Skeletal muscle cell (primary cell): ENCODE measurements around the gene CD55.

Experiments used
- DNase-seq: peaks from one replicate; pipeline ENCODE4 v3.0.0-alpha.2; 2010; ENCODE audit warnings: low read depth
- H3K4me3 ChIP-seq: 2 replicates; pipeline ENCODE4 v1.5.1; 2011; ENCODE audit warnings: low read depth, mild to moderate bottlenecking, control low read depth, low read length, moderate library complexity

The CD55 gene

DNA sequence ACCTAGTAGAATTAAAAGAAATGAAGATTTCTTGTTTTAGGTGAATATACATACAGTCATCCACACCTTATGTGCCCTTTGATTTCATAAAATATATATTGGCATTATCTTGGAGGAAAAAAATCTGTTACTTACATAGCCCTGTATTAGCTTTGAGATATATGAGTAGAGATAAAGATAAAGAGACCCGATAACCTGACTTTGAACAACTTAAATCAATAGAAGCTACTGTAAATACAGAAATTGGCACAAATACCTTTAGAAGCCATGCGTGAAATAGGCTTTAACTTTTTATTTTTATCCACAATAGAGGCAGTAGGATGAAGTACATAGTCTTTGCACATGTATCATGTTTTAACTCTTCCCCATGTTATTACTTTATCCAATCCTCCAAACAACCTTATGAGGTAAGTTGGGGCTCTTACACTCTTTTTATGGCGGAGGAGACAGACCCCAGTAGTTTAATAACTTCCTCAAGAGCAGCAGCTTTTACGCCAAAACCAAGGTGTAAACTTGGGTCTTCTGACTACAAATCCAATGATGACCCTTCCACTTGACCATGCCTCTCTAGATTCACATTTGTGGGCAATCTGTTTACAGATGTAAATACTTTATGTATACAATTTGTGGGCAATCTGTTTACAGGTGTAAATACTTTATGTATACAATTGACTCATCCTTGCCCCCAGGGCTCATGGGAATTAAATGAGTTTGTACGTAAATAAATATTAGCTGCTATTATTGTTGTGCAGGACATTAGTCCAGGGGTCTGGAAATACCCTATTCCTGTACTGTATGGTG lies 2.1 kb downstream of the CD55 start:
- DNase-seq = no peak
- H3K4me3 ChIP-seq = no peak overlapping the region

DNA sequence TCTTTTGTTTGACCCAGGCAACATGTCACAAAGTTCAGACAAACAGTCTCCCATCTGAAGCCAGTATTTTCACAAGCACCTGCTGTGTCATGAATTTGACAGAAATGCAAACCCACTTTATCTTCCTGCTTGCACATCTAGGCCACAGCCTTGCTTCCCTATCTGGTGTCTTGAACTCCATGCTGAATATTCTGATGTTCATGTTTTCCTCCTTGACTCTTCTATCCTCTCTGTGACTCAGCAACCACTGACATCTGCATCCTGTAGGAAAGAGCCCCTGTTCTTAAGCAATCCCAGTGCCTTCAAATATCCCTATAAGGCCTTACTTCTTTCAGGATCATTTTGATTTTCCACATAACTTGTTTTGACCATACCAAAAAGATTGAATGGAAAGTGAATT lies 6.5 kb downstream of the CD55 start:
- no peak overlapping the region for H3K4me3 ChIP-seq
- peak; percentile 72 for DNase-seq

- DNase-seq = no peak
- no peak overlapping the region for H3K4me3 ChIP-seq
These were observed 7.5 kb downstream of the CD55 start for GRCh38 chr1:207328908-207329440.

DNA sequence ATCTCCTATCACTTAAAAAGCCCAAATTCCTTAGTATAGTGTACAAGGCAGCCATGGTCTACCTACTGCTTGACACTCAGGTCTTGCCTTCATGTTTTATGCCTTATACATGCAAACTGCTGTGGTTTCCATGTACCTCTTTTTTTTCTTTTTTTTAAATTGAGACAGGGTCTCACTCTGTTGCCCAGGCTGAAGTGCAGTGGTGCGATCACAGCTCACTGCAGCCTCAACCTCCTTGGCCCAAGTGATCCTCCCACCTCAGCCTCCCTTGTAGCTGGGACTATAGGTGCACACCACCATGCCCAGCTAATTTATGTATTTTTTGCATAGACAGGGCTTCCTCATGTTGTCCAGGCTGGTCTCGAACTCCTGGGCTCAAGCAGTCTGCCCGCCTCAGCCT lies 8.0 kb downstream of the CD55 start:
- no peak for DNase-seq
- no peak overlapping the region for H3K4me3 ChIP-seq

DNA sequence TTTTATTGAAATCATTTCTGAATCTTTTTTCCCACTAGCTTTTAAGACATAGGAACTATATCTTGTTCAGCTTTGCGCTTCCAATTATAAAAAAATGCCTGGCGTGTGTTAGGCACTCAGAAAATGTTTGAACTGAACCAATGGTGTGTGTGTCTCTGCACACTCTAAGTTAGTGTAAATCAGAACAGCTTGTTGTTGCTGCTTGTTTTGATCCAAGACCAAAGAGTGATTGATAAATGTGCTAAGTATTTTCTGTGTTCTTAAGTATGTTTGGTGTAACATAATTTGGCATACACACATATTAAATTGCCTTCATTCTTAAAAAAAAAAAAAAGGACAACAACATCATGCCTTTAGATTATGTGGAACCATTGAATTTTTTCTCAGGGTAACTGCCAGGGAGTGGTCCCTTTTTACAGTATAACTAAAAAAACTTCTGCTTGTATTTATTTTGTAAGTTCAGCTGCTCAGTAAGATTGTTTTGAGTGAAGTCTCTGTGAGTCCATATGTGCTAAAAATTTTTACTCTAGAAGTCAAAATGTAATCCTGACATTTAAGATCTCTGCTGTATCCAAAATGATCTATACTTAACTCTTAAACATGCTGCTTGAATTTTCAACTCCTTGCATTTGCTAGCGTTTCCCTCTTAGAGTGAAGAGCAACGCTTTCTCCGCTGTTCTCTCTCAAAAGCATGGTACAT lies 8.7 kb downstream of the CD55 start:
- no peak for DNase-seq

DNA sequence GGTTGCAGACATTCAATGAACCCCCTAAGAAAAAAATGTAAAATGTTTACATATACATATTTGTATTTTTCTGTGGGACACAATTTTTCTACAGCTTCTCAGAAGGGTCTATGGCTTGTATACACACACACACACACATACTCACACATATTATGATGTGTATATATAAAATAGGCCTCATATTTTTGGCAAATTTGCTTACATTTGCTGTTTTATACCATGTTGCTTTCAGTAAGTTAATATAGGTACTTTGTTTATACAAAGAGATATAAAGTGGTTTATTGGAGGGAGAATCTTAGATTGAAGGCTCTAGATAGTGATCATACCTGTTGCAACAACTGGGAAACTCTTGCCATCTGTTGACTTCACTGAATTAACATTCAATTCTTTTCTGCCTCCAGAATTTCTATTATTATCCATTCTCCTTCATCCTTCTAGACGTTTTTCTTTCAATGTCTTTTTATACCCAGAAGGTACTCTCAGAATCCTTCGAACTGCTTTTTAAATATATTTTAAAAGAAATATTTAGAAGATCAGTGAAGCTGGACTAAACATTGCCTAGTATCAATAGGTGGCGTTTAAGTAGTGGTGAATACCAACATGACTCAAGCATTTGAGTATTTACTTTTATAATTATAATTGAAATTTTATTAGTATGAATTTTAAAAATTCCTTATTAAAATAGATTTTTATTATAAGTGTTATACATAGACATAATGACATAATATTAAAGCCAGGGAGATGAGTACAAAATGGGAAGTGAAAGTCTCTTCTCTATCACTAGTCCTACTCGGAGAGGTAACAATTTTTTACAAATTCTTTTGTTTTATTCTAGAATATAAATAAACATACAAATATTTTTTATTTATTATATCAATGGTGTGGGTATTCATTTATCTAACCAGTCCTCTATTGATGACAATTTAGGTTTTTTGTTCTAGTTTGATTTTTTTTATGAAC lies 10.2 kb downstream of the CD55 start:
- DNase-seq = no peak
- no peak overlapping the region for H3K4me3 ChIP-seq

More for the DNA sequence above, 8.7 kb downstream of the CD55 start:
- H3K4me3 ChIP-seq = no peak overlapping the region

DNA sequence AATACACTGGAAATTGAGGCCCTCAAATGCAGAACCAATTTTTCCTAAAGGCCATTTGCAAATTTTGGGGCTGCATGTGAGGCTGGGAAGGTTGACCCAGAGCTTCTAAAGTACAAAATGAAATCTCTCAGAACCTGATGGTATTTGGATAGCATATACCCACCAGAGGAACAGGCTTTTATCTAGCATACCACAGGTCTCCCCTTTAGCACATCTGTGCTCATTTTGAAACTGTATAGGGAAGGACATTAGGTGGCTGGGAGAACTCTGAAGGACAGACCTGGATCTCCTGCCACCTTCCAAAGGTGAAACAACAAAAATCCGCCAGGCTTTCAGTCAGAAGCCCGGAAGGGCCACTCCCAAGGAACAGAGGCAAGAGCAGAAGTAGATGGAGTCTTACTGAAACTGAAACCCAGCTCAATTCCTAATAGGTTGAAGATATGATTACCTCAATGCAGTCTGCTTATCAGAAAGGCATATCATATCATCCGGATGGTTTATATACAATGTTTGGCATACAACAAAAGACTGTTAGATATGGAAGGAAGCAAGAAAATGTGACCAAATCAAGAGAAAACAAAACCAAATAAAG lies 11.6 kb downstream of the CD55 start:
- no peak for DNase-seq
- no peak overlapping the region for H3K4me3 ChIP-seq

GRCh38 chr1:207333620-207334019 lies 12.1 kb downstream of the CD55 start:
- DNase-seq = no peak
- no peak overlapping the region for H3K4me3 ChIP-seq

DNA sequence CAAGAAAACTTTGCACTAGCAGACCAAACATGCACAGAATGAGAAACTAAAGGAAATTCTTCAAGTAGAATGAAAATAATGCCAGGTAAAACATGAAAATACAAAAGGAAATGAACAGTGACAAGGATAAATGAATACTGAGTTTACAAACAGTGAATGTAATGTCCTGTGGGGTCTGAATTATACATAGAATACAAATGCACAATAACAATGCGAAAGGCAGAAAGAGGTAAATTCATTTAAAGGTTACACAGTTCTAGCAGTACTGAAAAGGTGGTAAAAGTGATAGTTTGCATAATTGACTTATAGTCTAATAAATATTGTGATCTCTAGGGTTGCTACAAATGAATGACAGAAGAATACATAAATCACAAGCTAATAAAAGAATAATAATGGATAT lies 12.9 kb downstream of the CD55 start:
- no peak for DNase-seq
- H3K4me3 ChIP-seq = no peak overlapping the region

DNA sequence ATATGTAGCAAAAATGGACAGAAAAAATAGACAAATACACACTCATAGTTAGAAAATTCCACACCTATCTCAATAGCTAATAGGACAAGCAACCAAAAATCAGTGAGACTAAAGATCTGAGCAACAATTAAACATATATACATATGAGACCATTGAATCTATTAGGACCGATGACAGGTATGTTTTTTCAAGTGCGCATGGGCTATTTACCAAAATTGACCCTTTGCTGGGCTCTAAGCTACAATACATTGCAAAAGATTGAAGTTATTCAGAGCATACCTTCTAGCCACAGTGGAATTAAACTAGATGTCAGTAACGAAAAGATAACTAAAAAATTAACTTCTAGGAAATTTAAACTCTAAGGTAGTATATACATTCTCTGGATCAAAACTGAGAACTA lies 13.7 kb downstream of the CD55 start:
- H3K4me3 ChIP-seq = no peak overlapping the region
- DNase-seq = no peak

DNA sequence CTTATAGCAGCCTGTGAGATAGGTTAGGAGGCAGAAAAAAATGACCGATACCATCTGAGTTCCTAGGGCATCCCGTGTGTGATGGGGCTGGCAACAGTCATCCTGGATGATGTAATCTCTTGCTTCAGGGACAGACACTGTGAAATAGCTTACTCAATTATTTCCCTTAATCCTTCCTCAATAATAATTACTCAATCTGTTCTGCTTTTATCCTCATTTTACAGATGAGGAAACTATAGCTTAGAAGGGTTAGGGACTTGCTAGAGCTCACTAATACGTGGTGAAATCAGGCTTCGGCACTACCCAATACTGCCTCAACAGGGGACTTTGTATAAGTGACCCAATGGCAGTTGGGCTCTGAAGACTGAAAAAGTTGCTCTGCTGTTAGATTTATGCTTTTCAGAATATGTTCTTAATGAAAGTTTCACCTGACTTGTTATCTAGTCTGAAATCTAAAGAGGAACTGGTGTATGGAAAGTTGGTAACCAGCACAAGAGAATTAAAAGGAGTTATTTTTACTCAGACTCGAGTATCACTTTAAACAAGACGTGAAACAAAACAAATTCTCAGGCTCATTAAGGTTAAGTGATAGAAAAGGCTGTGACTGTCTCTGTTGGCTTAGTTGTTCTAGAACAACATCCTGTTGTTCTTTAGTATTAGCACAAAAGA lies 14.4 kb downstream of the CD55 start:
- no peak overlapping the region for H3K4me3 ChIP-seq
- DNase-seq = no peak

DNA sequence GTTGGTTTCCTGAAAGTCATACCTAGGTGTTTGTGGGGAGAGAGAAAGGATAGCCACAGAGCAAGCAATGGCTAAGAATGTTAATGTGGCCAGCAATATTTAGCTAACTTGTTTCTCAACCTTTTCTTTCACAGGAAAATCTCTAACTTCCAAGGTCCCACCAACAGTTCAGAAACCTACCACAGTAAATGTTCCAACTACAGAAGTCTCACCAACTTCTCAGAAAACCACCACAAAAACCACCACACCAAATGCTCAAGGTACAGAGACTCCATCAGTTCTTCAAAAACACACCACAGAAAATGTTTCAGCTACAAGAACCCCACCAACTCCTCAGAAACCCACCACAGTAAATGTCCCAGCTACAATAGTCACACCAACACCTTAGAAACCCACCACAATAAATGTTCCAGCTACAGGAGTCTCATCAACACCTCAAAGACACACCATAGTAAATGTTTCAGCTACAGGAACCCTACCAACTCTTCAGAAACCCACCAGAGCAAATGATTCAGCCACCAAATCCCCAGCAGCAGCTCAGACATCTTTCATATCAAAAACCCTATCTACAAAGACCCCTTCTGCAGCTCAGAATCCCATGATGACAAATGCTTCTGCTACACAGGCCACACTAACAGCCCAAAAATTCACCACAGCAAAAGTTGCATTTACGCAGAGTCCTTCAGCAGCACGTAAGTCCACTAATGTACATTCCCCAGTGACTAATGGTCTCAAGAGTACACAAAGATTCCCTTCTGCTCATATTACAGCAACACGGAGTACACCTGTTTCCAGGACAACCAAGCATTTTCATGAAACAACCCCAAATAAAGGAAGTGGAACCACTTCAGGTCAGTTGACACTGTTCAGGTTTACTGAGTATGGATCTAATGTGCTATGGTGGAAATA lies 15.3 kb downstream of the CD55 start:
- no peak overlapping the region for H3K4me3 ChIP-seq
- peak; percentile 75 for DNase-seq

DNA sequence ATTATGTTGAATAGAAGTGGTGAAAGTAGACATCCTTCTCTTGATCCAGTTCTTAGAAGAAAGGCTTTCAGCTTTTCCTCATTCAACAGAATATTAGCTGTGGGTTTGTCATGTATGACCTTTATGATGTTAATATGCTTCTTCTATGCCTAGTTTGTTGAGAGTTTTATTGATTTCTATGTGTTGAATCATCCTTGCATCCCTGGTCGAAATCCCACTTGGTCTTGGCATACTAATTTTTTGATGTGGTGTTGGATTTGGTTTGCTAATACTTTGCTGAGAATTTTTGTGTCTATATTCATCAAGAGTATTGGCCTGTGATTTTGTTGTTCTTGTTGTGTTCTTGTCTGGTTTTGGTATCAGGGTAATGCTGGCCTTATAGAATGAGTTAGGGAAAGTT lies 20.9 kb downstream of the CD55 start:
- DNase-seq = no peak
- H3K4me3 ChIP-seq = no peak overlapping the region

- H3K4me3 ChIP-seq = no peak overlapping the region
- no peak for DNase-seq
These were observed 22.2 kb downstream of the CD55 start for GRCh38 chr1:207343675-207344074.

DNA sequence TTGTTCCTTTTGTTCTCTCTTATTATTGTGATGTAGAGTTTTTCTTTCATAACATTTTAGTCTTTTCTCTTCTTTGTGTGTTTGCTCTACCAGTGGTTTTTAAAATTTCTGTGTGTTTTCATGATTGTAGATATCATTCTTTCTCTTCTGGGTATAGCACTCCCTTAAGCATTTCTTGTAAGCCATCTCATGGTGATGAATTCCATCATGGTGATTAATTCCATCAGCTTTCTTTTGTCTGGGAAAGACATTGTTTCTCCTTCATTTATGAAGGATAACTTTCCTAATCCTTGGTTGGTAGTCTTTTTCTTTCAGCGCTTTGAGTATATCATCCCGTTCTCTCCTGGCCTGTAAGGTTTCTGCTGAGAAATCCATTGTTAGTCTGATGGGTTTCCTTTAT lies 22.7 kb downstream of the CD55 start:
- no peak overlapping the region for H3K4me3 ChIP-seq
- DNase-seq = no peak

DNA sequence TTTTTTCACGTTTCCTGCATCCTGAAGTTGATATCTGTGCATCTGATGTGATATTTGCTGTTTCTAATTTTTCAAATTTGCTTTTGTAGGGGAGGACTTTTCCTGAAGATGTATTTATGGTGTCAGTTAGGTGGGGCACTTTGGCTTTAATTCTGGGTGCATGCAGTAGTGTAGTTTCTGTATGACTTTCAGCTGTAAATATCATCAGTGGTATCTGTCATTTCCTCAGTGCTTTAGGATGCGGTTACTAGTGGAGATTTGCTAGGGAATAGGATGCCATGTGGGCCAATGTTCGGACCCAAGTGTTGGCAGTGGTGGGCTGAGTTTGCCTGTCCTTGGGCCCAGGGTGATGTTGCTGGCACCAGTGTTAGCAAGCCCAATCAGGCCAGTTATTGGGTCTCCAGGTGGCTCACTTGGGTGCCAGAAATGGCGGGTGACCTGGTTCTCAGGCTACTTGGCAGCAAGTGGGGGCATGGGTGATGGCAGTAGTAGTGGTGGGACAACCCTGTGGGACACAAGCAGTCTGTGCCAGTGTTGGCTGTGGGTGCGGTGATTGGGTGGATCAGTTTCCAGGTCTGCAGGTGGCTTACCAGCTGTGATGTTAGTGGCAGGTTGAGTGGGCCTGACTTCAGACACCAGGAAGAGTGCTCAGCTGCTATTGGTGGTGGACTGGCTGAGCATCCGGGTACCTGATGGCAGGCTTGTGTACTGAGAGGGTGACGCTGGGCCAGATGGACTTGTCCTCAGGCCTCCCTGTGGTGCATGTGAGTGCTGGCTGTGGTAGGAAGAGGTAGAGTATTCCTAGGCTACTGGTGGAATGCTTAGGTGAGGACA lies 24.4 kb downstream of the CD55 start:
- H3K4me3 ChIP-seq = no peak overlapping the region
- no peak for DNase-seq

GRCh38 chr1:207346513-207346912 lies 25.0 kb downstream of the CD55 start:
- H3K4me3 ChIP-seq = no peak overlapping the region
- no peak for DNase-seq
